HepG2 (cell line): ENCODE measurements around the gene UNG.

ENCODE experiments used
- IKZF1 ChIP-seq: fragments of 450-650 bp; IDR thresholded peaks from 2 replicates; pipeline ENCODE4 v1.7.1; 2016
- ZFYVE20 ChIP-seq: sonication (generic); formaldehyde crosslinking; IDR thresholded peaks from 2 replicates; pipeline ENCODE4 v1.8.0; 2023; ENCODE audit warnings: low read depth, mild to moderate bottlenecking, moderate library complexity, missing genetic modification reagents, borderline replicate concordance

DNA sequence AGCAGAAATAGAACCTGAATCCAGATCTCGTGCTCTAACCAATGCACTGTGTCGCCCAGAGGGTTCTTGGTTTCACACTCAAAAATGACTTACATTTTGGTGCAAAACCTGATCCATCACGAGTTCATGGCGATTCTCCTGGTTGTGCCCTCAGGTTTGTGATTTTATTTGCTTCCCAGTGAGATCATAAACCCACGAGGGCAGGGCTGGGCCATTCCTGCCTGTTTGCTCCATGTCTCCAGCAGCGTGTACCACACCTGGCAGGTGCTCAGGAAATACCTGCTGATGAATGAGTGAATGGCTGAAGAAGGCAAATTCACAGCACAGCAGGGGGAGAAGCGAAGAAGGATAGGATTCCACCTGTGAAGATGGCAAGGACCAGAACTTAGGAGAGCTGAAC, 28.4 kb downstream of the UNG start:
- TF ChIP-seq IKZF1 (no peak), ZFYVE20 (CRISPR knock-in tag) (no peak)
